Ammon's horn (tissue), 1 donor: Measurements from ENCODE around the gene SLC37A3.
"Not testable (repeated sequence)": the region's sequence is repeated elsewhere in the genome, so short reads cannot be mapped to it uniquely, and the experiment has no call there.

Experiments
- DNase-seq: peaks from one replicate; pipeline ENCODE4 v3.0.0-alpha.2; 2016; ENCODE audit warnings: low spot score

SLC37A3 gene

GRCh38 chr7:140312141-140312846, 86.0 kb downstream of the SLC37A3 start:
- no peak for DNase-seq

GRCh38 chr7:140311128-140311527, 87.2 kb downstream of the SLC37A3 start:
- not testable (repeated sequence) for DNase-seq

- DNase-seq: no peak
Measured at GRCh38 chr7:140310337-140311002, 87.9 kb downstream of the SLC37A3 start.

GRCh38 chr7:140308060-140308459, 90.3 kb downstream of the SLC37A3 start:
- DNase-seq: no peak

- peak; percentile 36 for DNase-seq
Measured at GRCh38 chr7:140304191-140304799, 94.0 kb downstream of the SLC37A3 start.

- no peak for DNase-seq
Measured at GRCh38 chr7:140300243-140301136, 97.8 kb downstream of the SLC37A3 start.

GRCh38 chr7:140298213-140298612, 100.1 kb downstream of the SLC37A3 start:
- no peak for DNase-seq

GRCh38 chr7:140297192-140297591, 101.1 kb downstream of the SLC37A3 start:
- DNase-seq: no peak

GRCh38 chr7:140295224-140295738, 103.0 kb downstream of the SLC37A3 start:
- no peak for DNase-seq

GRCh38 chr7:140294454-140294853, 103.9 kb downstream of the SLC37A3 start:
- no peak for DNase-seq

GRCh38 chr7:140292438-140292837, 105.9 kb downstream of the SLC37A3 start:
- DNase-seq: no peak

- no peak for DNase-seq
Measured at GRCh38 chr7:140289804-140290203, 108.5 kb downstream of the SLC37A3 start.

- DNase-seq: no peak
Measured at GRCh38 chr7:140287988-140288387, 110.3 kb downstream of the SLC37A3 start.

GRCh38 chr7:140285938-140286337, 112.4 kb downstream of the SLC37A3 start:
- DNase-seq: no peak

GRCh38 chr7:140284062-140284461, 114.3 kb downstream of the SLC37A3 start:
- DNase-seq: no peak
